H1 (cell line): ENCODE results near the gene MEF2A. TPM values are rescaled to one million over a fixed set of nuclear protein-coding genes. Genes with fewer than 3 reads are reported as not detected.

Source experiments
- CTCF ChIA-PET: fragments of 300-600 bp; sonication (Branson Sonifier 250); formaldehyde crosslinking; loops from one replicate; lab custom pipeline; 2021; ENCODE audit not compliant: partially characterized antibody; lab: Charles Lee
- POLR2A ChIA-PET: fragments of 300-600 bp; sonication (Branson Sonifier 250); formaldehyde crosslinking; loops from one replicate; lab custom pipeline; 2021; ENCODE audit warnings: inconsistent platforms; ENCODE audit not compliant: partially characterized antibody; lab: Charles Lee
- DNase-seq, 2 experiments: peaks; one replicate each; pipeline versions ENCODE4 v3.0.0 to v3.0.0-alpha.2; 2010 to 2022; ENCODE audit warnings: low spot score in 2 of 2, low read depth in 1 of 2, mixed read lengths in 1 of 2
- FAIRE-seq: peaks from 2 replicates; lab custom pipeline; 2011; peaks lifted over from hg19 to GRCh38; lab: Jason Lieb, UNC
- H2AFZ ChIP-seq: 2 replicates; pipeline ENCODE4 v1.8.1; 2012; ENCODE audit warnings: low read length, inconsistent platforms
- H2AK5ac ChIP-seq: 2 replicates; pipeline ENCODE4 v1.6.1; 2013; ENCODE audit warnings: low read depth, low read length
- H2BK120ac ChIP-seq: replicated peaks from 2 replicates; pipeline ENCODE3; 2013; ENCODE audit warnings: low read depth, low read length, inconsistent platforms
- H2BK12ac ChIP-seq: 2 replicates; pipeline ENCODE4 v1.6.1; 2013; ENCODE audit warnings: low read depth, low read length
- H2BK15ac ChIP-seq: 2 replicates; pipeline ENCODE4 v1.6.1; 2013; ENCODE audit warnings: low read length
- H2BK20ac ChIP-seq: 2 replicates; pipeline ENCODE4 v1.6.1; 2013; ENCODE audit warnings: low read length
- H2BK5ac ChIP-seq: 2 replicates; pipeline ENCODE4 v1.6.1; 2013; ENCODE audit warnings: low read depth, low read length
- H3K14ac ChIP-seq: 2 replicates; pipeline ENCODE4 v1.6.1; 2013; ENCODE audit warnings: inconsistent platforms; ENCODE audit not compliant: insufficient read length
- H3K18ac ChIP-seq: 2 replicates; pipeline ENCODE4 v1.6.1; 2013; ENCODE audit warnings: low read length; ENCODE audit errors: extremely low read depth
- H3K23ac ChIP-seq: 2 replicates; pipeline ENCODE4 v1.6.1; 2013; ENCODE audit warnings: inconsistent platforms; ENCODE audit not compliant: insufficient read length
- H3K23me2 ChIP-seq: 2 replicates; pipeline ENCODE4 v1.6.1; 2013; ENCODE audit warnings: low read depth, low read length
- H3K27ac ChIP-seq: 2 replicates; pipeline ENCODE4 v1.6.1; 2011; ENCODE audit warnings: low read depth, low read length, inconsistent platforms
- H3K27me3 ChIP-seq, 4 experiments: replicated peaks in 1 of 4; 1 replicate in 1 of 4; 2 replicates in 3 of 4; pipeline versions ENCODE4 v1.6.1 to v1.8.1; 2011 to 2013; ENCODE audit warnings: low read length in 3 of 4, mild to moderate bottlenecking in 3 of 4, inconsistent platforms in 2 of 4, mixed read lengths in 2 of 4, moderate library complexity in 1 of 4; ENCODE audit not compliant: control insufficient read depth in 3 of 4, insufficient read depth in 3 of 4; ENCODE audit errors: extremely low read depth in 1 of 4
- H3K36me3 ChIP-seq, 4 experiments: 2 replicates each; pipeline versions ENCODE4 v1.6.1 to v1.8.1; 2011 to 2013; ENCODE audit warnings: mild to moderate bottlenecking in 4 of 4, low read length in 3 of 4, moderate library complexity in 2 of 4, control low read depth in 1 of 4, inconsistent platforms in 1 of 4; ENCODE audit not compliant: insufficient read depth in 4 of 4, control insufficient read depth in 2 of 4
- H3K4ac ChIP-seq: replicated peaks from 2 replicates; pipeline ENCODE3; 2013; ENCODE audit warnings: low read length, low read depth, mixed read lengths, inconsistent platforms; ENCODE audit not compliant: insufficient read length
- H3K4me1 ChIP-seq, 4 experiments: replicated peaks in 1 of 4; 1 replicate in 1 of 4; 2 replicates in 3 of 4; pipeline versions ENCODE4 v1.6.1 to v1.8.1; 2011 to 2013; ENCODE audit warnings: low read length in 3 of 4, inconsistent platforms in 2 of 4, mixed read lengths in 1 of 4; ENCODE audit not compliant: insufficient read depth in 4 of 4, control insufficient read depth in 3 of 4
- H3K4me2 ChIP-seq, 2 experiments: 2 replicates each; pipeline versions ENCODE4 v1.6.1 to v1.8.1; 2011 to 2013; ENCODE audit warnings: low read depth in 2 of 2, low read length in 2 of 2, control low read depth in 1 of 2, inconsistent platforms in 1 of 2, mild to moderate bottlenecking in 1 of 2; ENCODE audit not compliant: insufficient read depth in 1 of 2
- H3K4me3 ChIP-seq, 4 experiments: fragments of 200-600, 300-600 bp in 1 of 4; sonication (generic), shearing (Covaris generic), sonication (Bioruptor Twin) in 1 of 4; 2 replicates each; pipeline versions ENCODE4 v1.5.1 to v1.8.1; 2011 to 2016; ENCODE audit warnings: low read length in 4 of 4, low read depth in 3 of 4, control low read depth in 2 of 4, inconsistent platforms in 2 of 4, mild to moderate bottlenecking in 2 of 4, mixed read lengths in 1 of 4, moderate library complexity in 1 of 4; ENCODE audit not compliant: insufficient read depth in 2 of 4; ENCODE audit errors: extremely low read depth in 1 of 4
- H3K56ac ChIP-seq: replicated peaks from 2 replicates; pipeline ENCODE3; 2013; ENCODE audit warnings: low read depth, mild to moderate bottlenecking, mixed read lengths, low read length, inconsistent platforms; ENCODE audit not compliant: insufficient read length
- H3K79me1 ChIP-seq: 2 replicates; pipeline ENCODE4 v1.6.1; 2013; ENCODE audit warnings: low read depth, low read length, control low read depth
- H3K79me2 ChIP-seq, 2 experiments: 2 replicates each; pipeline versions ENCODE4 v1.6.1 to v1.8.1; 2012 to 2013; ENCODE audit warnings: low read length in 2 of 2, mild to moderate bottlenecking in 2 of 2, inconsistent platforms in 1 of 2; ENCODE audit not compliant: insufficient read depth in 2 of 2, control insufficient read depth in 1 of 2
- H3K9ac ChIP-seq, 4 experiments: replicated peaks in 1 of 4; 1 replicate in 1 of 4; 2 replicates in 3 of 4; pipeline versions ENCODE4 v1.6.1 to v1.8.1; 2011 to 2013; ENCODE audit warnings: low read depth in 3 of 4, low read length in 3 of 4, control low read depth in 2 of 4, mild to moderate bottlenecking in 2 of 4, moderate library complexity in 2 of 4, inconsistent platforms in 1 of 4; ENCODE audit errors: extremely low read depth in 1 of 4
- H3K9me3 ChIP-seq, 2 experiments: 2 replicates each; pipeline versions ENCODE4 v1.6.1 to v1.8.1; 2012 to 2013; ENCODE audit warnings: mild to moderate bottlenecking in 2 of 2, moderate library complexity in 2 of 2, control low read depth in 1 of 2, inconsistent platforms in 1 of 2, low read depth in 1 of 2, low read length in 1 of 2, mixed read lengths in 1 of 2; ENCODE audit not compliant: insufficient read depth in 2 of 2
- H4K20me1 ChIP-seq, 2 experiments: replicated peaks in 1 of 2; 2 replicates each; pipeline versions ENCODE3 to v1.8.1; 2011 to 2013; ENCODE audit warnings: inconsistent platforms in 2 of 2, low read length in 2 of 2, mild to moderate bottlenecking in 1 of 2; ENCODE audit not compliant: insufficient read depth in 2 of 2, control insufficient read depth in 1 of 2
- H4K5ac ChIP-seq: 2 replicates; pipeline ENCODE4 v1.6.1; 2013; ENCODE audit warnings: low read length, low read depth, mixed read lengths, inconsistent platforms; ENCODE audit not compliant: insufficient read length
- H4K8ac ChIP-seq: 2 replicates; pipeline ENCODE4 v1.8.0; 2013; ENCODE audit warnings: mild to moderate bottlenecking, moderate library complexity, low read length, inconsistent platforms; ENCODE audit not compliant: insufficient read depth; ENCODE audit errors: extremely low read depth
- H4K91ac ChIP-seq: replicated peaks from 2 replicates; pipeline ENCODE3; 2013; ENCODE audit warnings: low read length, mixed read lengths, inconsistent platforms; ENCODE audit not compliant: insufficient read length
- CEBPB ChIP-seq: IDR thresholded peaks from 2 replicates; pipeline ENCODE4 v1.6.1; 2012; ENCODE audit warnings: low read depth, low read length
- CTBP2 ChIP-seq: IDR thresholded peaks from 2 replicates; pipeline ENCODE4 v1.7.0; 2011; ENCODE audit warnings: borderline replicate concordance, mild to moderate bottlenecking, moderate library complexity, mixed read lengths, low read length; ENCODE audit not compliant: insufficient read depth, insufficient read length
- EGR1 ChIP-seq: IDR thresholded peaks from 2 replicates; pipeline ENCODE4 v1.6.1; 2011; ENCODE audit warnings: low read depth, low read length, borderline replicate concordance
- EZH2 ChIP-seq: fragments of 200-600 bp; sonication (generic); IDR thresholded peaks from 2 replicates; pipeline ENCODE4 v1.7.1; 2012; ENCODE audit warnings: low read depth, mild to moderate bottlenecking, moderate library complexity, low read length, inconsistent platforms; ENCODE audit not compliant: severe bottlenecking
- GABPA ChIP-seq: IDR thresholded peaks from 2 replicates; pipeline ENCODE4 v1.6.1; 2011; ENCODE audit warnings: mild to moderate bottlenecking, low read length, moderate library complexity, borderline replicate concordance; ENCODE audit not compliant: insufficient read depth
- KDM1A ChIP-seq: fragments of 200-600, 300-600 bp; sonication (generic); IDR thresholded peaks from 2 replicates; pipeline ENCODE4 v1.7.1; 2016; ENCODE audit warnings: mild to moderate bottlenecking, low read length, borderline replicate concordance
- RNF2 ChIP-seq: fragments of 200-900, 300-1000 bp; sonication (generic); IDR thresholded peaks from 2 replicates; pipeline ENCODE4 v1.7.1; 2016; ENCODE audit warnings: borderline replicate concordance, low read depth, mild to moderate bottlenecking, antibody characterized with exemption, low read length; ENCODE audit not compliant: poor library complexity, severe bottlenecking; ENCODE audit errors: missing control alignments
- SIX5 ChIP-seq: IDR thresholded peaks from 2 replicates; pipeline ENCODE4 v1.6.1; 2011; ENCODE audit warnings: mild to moderate bottlenecking, low read depth, low read length
- SP1 ChIP-seq: IDR thresholded peaks from 2 replicates; pipeline ENCODE4 v1.6.1; 2011; ENCODE audit warnings: low read depth, low read length
- TCF12 ChIP-seq: IDR thresholded peaks from 2 replicates; pipeline ENCODE4 v1.6.1; 2011; ENCODE audit warnings: low read depth, mild to moderate bottlenecking, low read length
- WGBS, 2 experiments: shearing (Covaris generic) in 1 of 2; methylation state at CpG; one replicate each; pipeline versions ENCODE4 v1.1.6 to v1.1.7; 2013 to 2015; ENCODE audit warnings: low lambda C conversion rate in 2 of 2, mixed read lengths in 2 of 2, inconsistent platforms in 1 of 2, low coverage in 1 of 2, missing lambda C conversion rate in 1 of 2; ENCODE audit not compliant: insufficient replicate concordance in 2 of 2, insufficient coverage in 1 of 2, insufficient read length in 1 of 2; ENCODE audit errors: extremely low coverage in 1 of 2, missing lambda C conversion rate in 1 of 2; 5-methylcytosine and 5-hydroxymethylcytosine counted together
- polyA plus RNA-seq, 7 experiments: library from polyadenylated mRNA; depleted of rRNA in 3 of 7; stranded (reverse) in 5 of 7; unstranded in 2 of 7; fragments of >200 nt in 5 of 7; fragments of 200-250 nt in 2 of 7; gene quantifications; 1 replicate in 5 of 7; 2 replicates in 1 of 7; 4 replicates in 1 of 7; pipeline versions ENCODE4 v1.2.1 to v1.2.3, GENCODE V29; 2011 to 2013; ENCODE audit warnings: missing spikeins in 2 of 7, mixed read lengths in 2 of 7
- total RNA-seq: library from RNA; stranded (reverse); fragmentation: NEBNext Ultra II Directional; extraction: Animal tissue kit (Norgen Biotek cat#: 25700); gene quantifications from 2 replicates; pipeline ENCODE4 v1.2.1, GENCODE V29; 2021
- TF ChIP-seq, protein P1 (sequence below), 3 experiments: IDR thresholded peaks; 1 replicate in 2 of 3; 2 replicates in 1 of 3; pipeline versions ENCODE4 v1.5.1 to v1.6.1; 2011; ENCODE audit warnings: low read length in 3 of 3, mild to moderate bottlenecking in 3 of 3, inconsistent platforms in 2 of 3, low read depth in 1 of 3, moderate library complexity in 1 of 3; ENCODE audit not compliant: insufficient read depth in 1 of 3; ENCODE audit errors: control extremely low read depth in 1 of 3

MEF2A gene
- total and polyA plus RNA-seq, 2 of the 8 experiments (the other 6 are each of a cell fraction or from before 2014, with no cell fraction given) = 15.6 to 22.5 TPM

DNA sequence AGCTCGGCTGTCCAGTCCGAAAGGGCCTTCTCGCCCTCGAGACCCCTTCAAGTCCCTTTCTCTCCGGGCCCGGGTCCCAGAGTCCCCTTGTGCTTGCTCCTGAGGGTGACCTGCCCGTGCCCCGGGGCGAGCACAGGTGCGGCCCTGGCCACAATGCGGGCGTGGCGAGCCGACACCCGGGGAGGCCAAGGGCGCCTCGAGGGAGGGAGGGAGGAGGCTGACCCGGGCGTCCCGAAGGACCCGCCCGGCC, 810 bp upstream of the MEF2A start:
- POLR2A ChIA-PET = interaction anchor here (0.9 to 1.6 kb wide), 10 partner anchors 8 to 314 kb away, joined by 3 to 5 read pairs (median 3); partner anchors contain the start of gene LRRC28
- H2AFZ ChIP-seq = no peak overlapping the region
- H3K9ac ChIP-seq = peak overlapping the region in 1 of 4 experiments; percentile 24; a peak in 2 of 7 replicates
- no peak for TF ChIP-seq GABPA
- no peak for TF ChIP-seq KDM1A
- no peak for TF ChIP-seq EZH2
- TF ChIP-seq SP1 = no peak
- TF ChIP-seq CEBPB = no peak
- TF ChIP-seq CTBP2 = no peak
- no peak for TF ChIP-seq EGR1
- no peak for TF ChIP-seq SIX5
- TF ChIP-seq RNF2 = no peak
- no peak for TF ChIP-seq TCF12
- TF ChIP-seq, protein P1, sequence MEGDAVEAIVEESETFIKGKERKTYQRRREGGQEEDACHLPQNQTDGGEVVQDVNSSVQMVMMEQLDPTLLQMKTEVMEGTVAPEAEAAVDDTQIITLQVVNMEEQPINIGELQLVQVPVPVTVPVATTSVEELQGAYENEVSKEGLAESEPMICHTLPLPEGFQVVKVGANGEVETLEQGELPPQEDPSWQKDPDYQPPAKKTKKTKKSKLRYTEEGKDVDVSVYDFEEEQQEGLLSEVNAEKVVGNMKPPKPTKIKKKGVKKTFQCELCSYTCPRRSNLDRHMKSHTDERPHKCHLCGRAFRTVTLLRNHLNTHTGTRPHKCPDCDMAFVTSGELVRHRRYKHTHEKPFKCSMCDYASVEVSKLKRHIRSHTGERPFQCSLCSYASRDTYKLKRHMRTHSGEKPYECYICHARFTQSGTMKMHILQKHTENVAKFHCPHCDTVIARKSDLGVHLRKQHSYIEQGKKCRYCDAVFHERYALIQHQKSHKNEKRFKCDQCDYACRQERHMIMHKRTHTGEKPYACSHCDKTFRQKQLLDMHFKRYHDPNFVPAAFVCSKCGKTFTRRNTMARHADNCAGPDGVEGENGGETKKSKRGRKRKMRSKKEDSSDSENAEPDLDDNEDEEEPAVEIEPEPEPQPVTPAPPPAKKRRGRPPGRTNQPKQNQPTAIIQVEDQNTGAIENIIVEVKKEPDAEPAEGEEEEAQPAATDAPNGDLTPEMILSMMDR (IDR thresholded peaks at IDR 0.05; ENCODE audit: control extremely low read depth in 1 of 3, insufficient read depth in 1 of 3, low read depth in 1 of 3, low read length in 3 of 3) = no peak

More for the DNA sequence above, 810 bp upstream of the MEF2A start:
- Histone ChIP-seq H3K4me2 (peak overlapping the region; percentile 83 to 92), H3K27me3 (no peaks in the 10 kb centered on the region), H3K4me1 (peaks cover 2 to 25% (median 14%) of the 10 kb centered on the region in 4 experiments; a peak in 6 of 7 replicates), H2AK5ac (no peak overlapping the region), H4K91ac (no peak overlapping the region), H3K4me3 (peak overlapping the region; percentile 44 to 95 (median 62); a peak in 7 of 8 replicates), H2BK5ac (no peak overlapping the region), H3K4ac (no peak overlapping the region), H4K20me1 (peaks cover 0 to 4% of the 10 kb centered on the region in 2 experiments), H2BK12ac (no peak overlapping the region), H3K36me3 (no peaks in the 10 kb centered on the region), H3K79me2 (peaks cover 6 to 35% of the 10 kb centered on the region in 2 experiments; a peak in 3 of 4 replicates), H3K27ac (no peak overlapping the region), H3K18ac (peak overlapping the region; percentile 60; the same call in 1 of the 2 replicates), H3K9me3 (no peaks in the 10 kb centered on the region), H3K14ac (no peak overlapping the region), H3K79me1 (no peaks in the 10 kb centered on the region), H2BK15ac (no peak overlapping the region), H2BK20ac (no peak overlapping the region), H2BK120ac (no peak overlapping the region), H4K8ac (peak overlapping the region; percentile 87; the same call in 1 of the 2 replicates), H4K5ac (peak overlapping the region; percentile 35), H3K23ac (no peak overlapping the region), H3K56ac (no peak overlapping the region), H3K23me2 (peaks cover 10% of the 10 kb centered on the region; the same call in 1 of the 2 replicates)
- DNase-seq (peak in 1 of 2 experiments; percentile 73), FAIRE-seq (no peak)
- WGBS, 2 experiments = 12% methylated on average over 12 of the region's 22 CpGs; no CpG with 5 or more reads in 1 of the 2 experiments
- CTCF ChIA-PET = interaction anchor here (1.0 to 1.6 kb wide), 2 partner anchors 143 to 197 kb away, joined by 4 to 5 read pairs; no protein-coding TSS in a partner anchor
